K562 (cell line): ENCODE data around the gene KCNN3.

Experiments
- CAMTA2 ChIP-seq: fragments of 250-450 bp; sonication (Bioruptor Pico); conservative IDR thresholded peaks from 2 replicates; pipeline ENCODE4 v1.5.1; 2022
- E2F4 ChIP-seq: sonication (generic); formaldehyde crosslinking; IDR thresholded peaks from 2 replicates; pipeline ENCODE4 v1.8.0; 2022; ENCODE audit warnings: mild to moderate bottlenecking, low read depth, missing genetic modification reagents
- HMGN3 ChIP-seq: IDR thresholded peaks from 2 replicates; pipeline ENCODE4 v1.6.1; 2011; ENCODE audit warnings: borderline replicate concordance, low read depth, mild to moderate bottlenecking, mixed read lengths, low read length; ENCODE audit not compliant: insufficient read length; ENCODE audit errors: extremely low read depth
- IRF1 ChIP-seq: sonication (generic); formaldehyde crosslinking; IDR thresholded peaks from 2 replicates; pipeline ENCODE4 v1.8.0; 2022; ENCODE audit warnings: missing genetic modification reagents, mild to moderate bottlenecking, borderline replicate concordance
- NFE2L1 ChIP-seq: fragments of 450-650 bp; IDR thresholded peaks from 2 replicates; pipeline ENCODE4 v1.6.1; 2016; ENCODE audit warnings: missing genetic modification characterization, low read depth, mild to moderate bottlenecking, missing compliant biosample characterization, moderate library complexity, borderline replicate concordance
- ZNF121 ChIP-seq: sonication (generic); formaldehyde crosslinking; conservative IDR thresholded peaks from 2 replicates; pipeline ENCODE4 v1.8.0; 2022; ENCODE audit warnings: missing genetic modification reagents
- ZNF143 ChIP-seq: sonication (generic); formaldehyde crosslinking; IDR thresholded peaks from 2 replicates; pipeline ENCODE4 v1.9.0; 2022; ENCODE audit warnings: mild to moderate bottlenecking, missing genetic modification reagents
- ZNF740 ChIP-seq, 3 experiments: fragments of 200-800 bp in 1 of 3; sonication (Bioruptor generic) in 1 of 3; sonication (generic) in 1 of 3; formaldehyde crosslinking in 1 of 3; IDR thresholded peaks; 2 replicates each; pipeline versions ENCODE4 v1.6.1 to v1.8.0; 2016 to 2022; ENCODE audit warnings: mild to moderate bottlenecking in 2 of 3, missing compliant biosample characterization in 2 of 3, missing genetic modification characterization in 2 of 3, missing genetic modification reagents in 1 of 3

DNA sequence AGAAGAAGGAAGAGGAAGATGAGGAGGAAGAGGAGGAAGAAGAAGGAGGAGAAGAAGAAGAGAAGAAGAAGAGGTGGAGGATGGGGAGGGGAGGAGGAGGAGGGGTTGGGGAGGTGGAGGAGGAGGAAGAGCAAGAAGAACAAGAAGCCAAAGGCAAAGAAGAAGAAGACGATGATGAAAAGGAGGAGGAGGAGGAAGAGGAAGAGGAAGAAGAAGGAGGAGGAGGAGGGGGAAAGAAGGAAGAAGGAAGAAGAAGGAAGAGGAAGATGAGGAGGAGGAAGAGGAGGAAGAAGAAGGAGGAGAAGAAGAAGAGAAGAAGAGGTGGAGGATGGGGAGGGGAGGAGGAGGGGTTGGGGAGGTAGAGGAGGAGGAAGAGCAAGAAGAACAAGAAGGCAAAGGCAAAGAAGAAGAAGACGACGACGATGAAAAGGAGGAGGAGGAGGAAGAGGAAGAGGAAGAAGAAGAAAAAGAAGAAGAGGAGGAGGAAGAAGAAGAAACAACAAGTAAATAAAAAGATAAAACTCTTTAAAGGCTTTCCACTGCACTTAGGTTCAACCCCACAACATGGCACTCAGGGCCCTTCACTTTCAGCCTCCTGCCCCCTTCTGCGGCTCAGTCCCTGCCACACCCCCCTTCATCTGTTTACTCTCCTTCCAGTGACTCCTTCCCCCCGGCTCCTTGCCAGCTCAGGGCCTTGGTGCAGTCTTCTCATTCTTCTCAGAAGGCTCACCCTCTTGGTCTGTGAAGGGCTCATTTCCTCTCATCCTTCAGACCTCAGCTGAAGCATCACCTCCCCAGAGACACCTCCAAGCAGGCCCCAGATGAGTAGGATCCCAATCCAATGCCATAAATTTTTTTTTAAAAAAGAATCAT is 114.0 kb downstream of the KCNN3 start:
- no peak for TF ChIP-seq E2F4 (CRISPR knock-in tag)
- TF ChIP-seq ZNF740 (CRISPR knock-in tag; IDR thresholded peaks at IDR 0.05): no peak
- no peak for TF ChIP-seq ZNF740 (tag; IDR thresholded peaks at IDR 0.05)
- TF ChIP-seq NFE2L1: no peak
- TF ChIP-seq IRF1 (CRISPR knock-in tag): no peak
- TF ChIP-seq CAMTA2 (CRISPR knock-in tag): no peak
- no peak for TF ChIP-seq ZNF143 (CRISPR knock-in tag)
- no peak for TF ChIP-seq HMGN3
- no peak for TF ChIP-seq ZNF121 (CRISPR knock-in tag)
